ENCODE measurements around the gene NR1D2.
"Not testable (repeated sequence)": the region's sequence is repeated elsewhere in the genome, so short reads cannot be mapped to it uniquely, and the experiment has no call there.

NR1D2 gene

DNA sequence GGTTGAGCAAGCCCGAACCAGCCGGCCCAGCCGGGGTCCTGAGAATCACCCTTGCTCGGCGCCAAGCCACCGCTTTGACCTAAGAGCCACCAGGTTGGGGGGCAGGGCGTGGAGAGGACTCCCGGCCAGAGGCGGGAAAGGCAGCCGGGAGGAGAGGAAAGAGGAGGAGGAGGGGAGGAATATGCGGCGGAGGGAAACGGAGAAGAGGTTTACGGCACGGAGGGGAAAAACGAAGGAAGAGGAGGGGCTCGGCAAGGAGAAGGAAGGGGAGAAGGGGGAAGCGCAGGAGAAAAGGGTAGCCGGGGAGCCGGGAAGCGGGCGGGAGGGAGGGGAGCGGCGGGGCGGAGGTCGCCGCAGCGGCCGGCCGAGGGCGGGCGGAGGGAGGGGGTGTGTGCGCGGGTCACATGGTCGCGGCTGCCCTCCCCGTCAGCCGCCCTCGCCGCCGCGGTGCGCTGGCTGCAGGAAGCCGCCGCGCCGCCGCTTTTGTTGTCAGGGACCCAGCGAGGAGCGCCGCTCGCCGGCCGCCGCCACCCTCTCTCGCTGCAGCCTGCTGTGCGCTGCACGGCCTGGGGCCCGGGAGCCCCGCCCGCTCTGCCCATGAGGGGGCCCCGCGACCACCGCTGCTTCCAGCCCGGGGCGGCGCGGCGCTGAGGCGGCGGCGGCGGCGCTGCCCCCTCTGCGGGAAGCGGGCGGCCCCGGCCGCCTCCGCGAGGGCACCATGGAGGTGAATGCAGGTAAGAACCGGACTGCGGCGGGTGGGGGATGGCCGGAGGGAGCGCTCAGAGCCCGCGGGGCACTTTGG, at the start of gene NR1D2:
Gene NR1D2 (plus strand): TSS at position 426 of the 802 bp plus-strand sequence. CDS start 293 bp downstream, at position 719.
- DNase-seq (ENCODE audit: low spot score) = peak; percentile 68

GRCh38 chr3:23900744-23901143, 44.3 kb upstream of the NR1D2 start:
- no peak for DNase-seq (ENCODE audit: low spot score)

- no peak for DNase-seq (ENCODE audit: low spot score)
Observed at GRCh38 chr3:23904545-23904944, 40.5 kb upstream of the NR1D2 start.

GRCh38 chr3:23909341-23909740, 35.7 kb upstream of the NR1D2 start:
- no peak for DNase-seq (ENCODE audit: low spot score)

- no peak for DNase-seq (ENCODE audit: low spot score)
Observed at GRCh38 chr3:23911397-23911796, 33.7 kb upstream of the NR1D2 start.

DNA sequence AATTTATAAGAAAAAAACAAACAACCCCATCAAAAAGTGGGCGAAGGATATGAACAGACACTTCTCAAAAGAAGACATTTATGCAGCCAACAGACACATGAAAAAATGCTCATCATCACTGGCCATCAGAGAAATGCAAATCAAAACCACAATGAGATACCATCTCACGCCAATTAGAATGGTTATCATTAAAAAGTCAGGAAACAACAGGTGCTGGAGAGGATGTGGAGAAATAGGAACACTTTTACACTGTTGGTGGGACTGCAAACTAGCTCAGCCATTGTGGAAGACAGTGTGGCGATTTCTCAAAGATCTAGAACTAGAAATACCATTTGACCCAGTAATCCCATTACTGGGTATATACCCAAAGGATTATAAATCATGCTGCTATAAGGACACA, 32.8 kb upstream of the NR1D2 start:
- not testable (repeated sequence) for DNase-seq (ENCODE audit: low spot score)

DNA sequence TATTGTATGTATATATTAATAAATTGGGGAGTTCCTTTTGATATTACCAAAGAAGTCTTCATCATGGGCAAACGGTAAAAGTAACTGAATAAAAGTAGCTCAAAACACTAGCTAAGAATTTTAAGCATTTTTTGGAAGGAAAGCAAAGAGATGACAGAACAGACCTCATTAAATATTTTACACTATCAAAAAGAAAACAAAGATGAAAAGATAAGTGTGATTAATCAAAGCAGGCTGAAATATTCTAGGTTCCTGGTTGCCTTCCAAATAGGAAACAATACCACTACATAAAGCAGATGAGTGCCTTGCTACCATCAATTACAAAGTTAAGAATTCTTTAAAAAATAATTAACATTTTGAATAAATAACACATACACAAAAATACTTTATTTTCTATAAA, 31.9 kb upstream of the NR1D2 start:
- DNase-seq (ENCODE audit: low spot score) = no peak

- no peak for DNase-seq (ENCODE audit: low spot score)
Observed at GRCh38 chr3:23913873-23914743, 31.0 kb upstream of the NR1D2 start.

GRCh38 chr3:23915537-23916108, 29.5 kb upstream of the NR1D2 start:
- peak; percentile 31 for DNase-seq (ENCODE audit: low spot score)

DNA sequence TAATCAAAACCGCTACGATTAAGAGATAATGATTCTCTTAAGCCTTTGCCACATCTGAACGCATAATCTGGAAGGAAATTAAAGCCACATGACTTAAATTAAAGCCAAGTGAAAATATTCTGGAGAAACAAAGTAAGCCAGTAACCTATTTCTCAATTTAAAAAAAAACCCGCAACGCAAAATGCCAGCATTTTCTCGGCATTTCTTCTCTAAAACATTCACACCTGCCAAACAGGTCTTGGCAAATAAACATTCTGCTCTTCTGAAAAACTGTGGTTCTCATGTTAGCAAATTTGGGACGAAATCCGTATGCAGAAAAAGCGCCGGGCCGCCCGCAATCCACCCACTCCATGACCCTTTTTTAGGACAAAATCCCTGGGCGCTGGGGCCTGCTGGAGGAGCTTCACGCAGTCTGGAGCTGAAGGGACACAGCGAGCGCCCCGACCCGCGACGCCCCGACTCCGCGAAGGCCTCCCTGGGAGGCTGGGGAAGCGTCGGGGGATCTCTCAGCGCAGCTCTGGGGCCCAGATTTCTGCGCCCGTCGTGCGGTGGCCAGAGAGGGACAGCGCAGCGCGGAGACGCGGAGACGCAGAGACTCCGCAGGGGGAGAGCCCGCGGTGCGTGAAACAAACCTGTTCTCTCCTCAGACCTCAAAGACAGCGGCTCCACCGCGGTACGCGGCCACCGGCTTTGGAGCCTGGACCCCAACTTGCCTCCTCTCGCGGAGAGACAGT, 28.8 kb upstream of the NR1D2 start:
- DNase-seq (ENCODE audit: low spot score) = no peak

DNA sequence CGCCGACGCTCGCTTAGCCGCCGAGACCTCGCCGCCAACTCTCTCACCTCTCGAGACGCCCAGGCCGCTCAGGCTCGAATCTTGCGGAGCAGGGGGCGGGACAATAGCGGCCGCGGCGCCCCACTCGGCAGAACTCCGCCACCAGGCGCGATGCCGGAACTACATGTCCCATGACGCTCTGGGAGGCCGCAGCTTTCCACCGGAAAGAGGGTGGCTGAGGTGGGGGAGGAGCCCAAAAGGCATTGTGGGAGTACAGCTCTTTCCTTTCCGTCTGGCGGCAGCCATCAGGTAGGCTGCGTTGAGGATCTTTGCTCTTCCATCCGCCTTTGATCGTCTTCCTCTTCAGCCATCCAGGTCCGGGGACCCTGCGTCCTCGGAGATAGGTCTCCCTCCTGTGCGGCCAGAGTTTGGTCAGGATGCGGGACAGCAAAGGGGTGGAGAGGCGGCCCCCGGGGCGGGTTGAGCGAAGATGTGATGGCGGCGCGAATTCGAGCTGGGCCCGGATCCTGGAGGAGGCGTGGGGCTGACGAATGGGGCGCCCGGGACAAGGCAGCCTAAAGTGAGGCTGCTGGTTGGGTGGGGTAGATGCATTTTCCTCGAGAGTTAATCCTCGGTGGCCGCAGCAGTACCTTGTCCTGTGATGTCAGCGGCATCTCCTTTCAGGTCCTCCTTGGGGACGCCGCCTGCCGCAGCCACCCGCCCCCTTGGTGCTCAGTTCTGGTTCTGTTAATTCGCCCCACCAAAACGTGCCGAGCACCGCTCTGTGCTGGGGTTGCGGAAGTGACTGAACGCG, 28.0 kb upstream of the NR1D2 start, which contains the start of the genes NKIRAS1 and RPL15:
Gene NKIRAS1 (minus strand): TSS at position 105 of the 793 bp plus-strand sequence. CDS start 6,086 bp downstream, outside the sequence.
Gene RPL15 (plus strand): TSS at position 247 of the 793 bp plus-strand sequence. CDS start 728 bp downstream, outside the sequence.
- peak; percentile 97 for DNase-seq (ENCODE audit: low spot score)

DNA sequence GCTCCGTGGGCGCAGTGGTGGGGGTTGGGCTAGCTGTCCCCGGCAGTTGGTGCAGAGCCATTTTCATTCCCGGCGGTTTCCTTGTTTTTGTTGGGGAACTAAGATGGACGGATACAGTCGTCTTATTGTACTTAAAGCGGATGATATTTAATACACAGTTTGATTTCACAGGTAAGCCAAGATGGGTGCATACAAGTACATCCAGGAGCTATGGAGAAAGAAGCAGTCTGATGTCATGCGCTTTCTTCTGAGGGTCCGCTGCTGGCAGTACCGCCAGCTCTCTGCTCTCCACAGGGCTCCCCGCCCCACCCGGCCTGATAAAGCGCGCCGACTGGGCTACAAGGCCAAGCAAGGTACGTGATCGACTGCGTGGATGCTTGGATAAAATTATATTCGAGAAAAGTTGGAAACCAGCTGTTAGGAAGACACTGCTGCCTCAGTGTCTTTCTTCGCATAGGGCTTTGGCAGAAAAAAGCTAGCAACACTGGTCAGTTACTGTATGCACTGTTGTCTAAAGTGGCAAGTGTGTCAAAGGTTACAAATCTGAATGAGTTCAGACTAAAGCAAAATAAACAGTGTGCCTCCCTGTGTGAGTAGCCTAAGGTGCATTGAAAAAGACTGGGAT, 27.3 kb upstream of the NR1D2 start:
- peak; percentile 43 for DNase-seq (ENCODE audit: low spot score)

- not testable (repeated sequence) for DNase-seq (ENCODE audit: low spot score)
Observed at GRCh38 chr3:23918331-23918730, 26.8 kb upstream of the NR1D2 start.

DNA sequence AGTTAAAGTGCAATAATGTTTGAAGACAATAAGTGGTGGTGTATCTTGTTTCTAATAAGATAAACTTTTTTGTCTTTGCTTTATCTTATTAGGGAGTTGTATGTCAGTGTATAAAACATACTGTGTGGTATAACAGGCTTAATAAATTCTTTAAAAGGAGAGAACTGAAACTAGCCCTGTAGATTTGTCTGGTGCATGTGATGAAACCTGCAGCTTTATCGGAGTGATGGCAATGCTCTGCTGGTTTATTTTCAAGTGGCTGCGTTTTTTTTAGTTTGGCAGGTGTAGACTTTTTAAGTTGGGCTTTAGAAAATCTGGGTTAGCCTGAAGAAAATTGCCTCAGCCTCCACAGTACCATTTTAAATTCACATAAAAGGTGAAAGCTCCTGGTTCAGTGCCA, 25.5 kb upstream of the NR1D2 start:
- DNase-seq (ENCODE audit: low spot score) = no peak

- no peak for DNase-seq (ENCODE audit: low spot score)
Observed at GRCh38 chr3:23920151-23920655, 24.9 kb upstream of the NR1D2 start.

- DNase-seq (ENCODE audit: low spot score) = no peak
Observed at GRCh38 chr3:23921052-23921511, 24.0 kb upstream of the NR1D2 start.

DNA sequence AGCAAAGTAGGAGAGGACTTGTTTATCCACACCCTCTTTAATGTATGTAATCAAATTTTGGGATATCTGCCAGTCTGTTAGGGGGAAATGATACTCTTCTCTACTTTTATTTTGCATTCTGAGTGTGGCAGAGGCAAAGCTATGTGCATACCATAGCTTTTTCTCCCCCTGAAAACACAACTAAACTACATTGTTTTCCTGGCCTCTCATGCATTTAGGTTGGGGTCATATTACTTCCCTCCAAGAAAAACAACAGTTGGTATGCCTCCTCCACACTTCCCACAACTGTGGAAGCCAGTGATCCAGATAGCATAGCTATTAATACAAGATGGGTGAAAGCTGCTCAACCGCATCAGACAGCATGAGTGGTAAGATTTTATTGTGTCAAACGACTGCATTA, 21.3 kb upstream of the NR1D2 start:
- DNase-seq (ENCODE audit: low spot score) = no peak

- DNase-seq (ENCODE audit: low spot score) = no peak
Observed at GRCh38 chr3:23926246-23926645, 18.8 kb upstream of the NR1D2 start.

DNA sequence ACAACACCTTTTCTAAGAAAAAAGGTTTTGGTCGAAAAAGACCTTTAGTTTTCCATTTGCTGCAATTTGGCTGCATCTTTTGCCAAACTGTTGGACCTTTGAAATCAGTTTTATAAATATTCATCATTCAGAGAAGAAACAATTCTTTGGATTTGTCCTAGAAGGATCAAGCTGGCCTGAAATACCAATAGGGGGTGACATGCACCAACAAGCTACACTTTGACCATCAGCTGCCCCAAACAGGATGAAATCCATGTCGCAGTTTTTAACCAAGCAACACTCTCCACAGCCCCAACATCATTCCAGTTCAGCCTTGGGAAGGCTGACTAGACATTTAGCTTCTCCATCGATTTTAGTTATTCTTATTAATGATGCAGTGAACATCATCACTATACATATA, 18.4 kb upstream of the NR1D2 start:
- peak; percentile 82 for DNase-seq (ENCODE audit: low spot score)

GRCh38 chr3:23928524-23928923, 16.6 kb upstream of the NR1D2 start:
- no peak for DNase-seq (ENCODE audit: low spot score)

Data from pons (tissue), 1 donor.